HL-60 (cell line): Measurements from ENCODE around the gene DOP1A.
"Not testable (repeated sequence)": the region's sequence is repeated elsewhere in the genome, so short reads cannot be mapped to it uniquely, and the experiment has no call there.

Experiments used
- DNase-seq, 2 experiments: peaks; one replicate each; pipeline ENCODE4 v3.0.0-alpha.2; 2010 to 2020; ENCODE audit warnings: low read depth in 1 of 2, low spot score in 1 of 2
- H3K27ac ChIP-seq: fragments of 250-450 bp; sonication (Bioruptor Pico); replicated peaks from 2 replicates; pipeline ENCODE4 v1.5.1; 2020; ENCODE audit warnings: mild to moderate bottlenecking, moderate library complexity
- H3K27me3 ChIP-seq: fragments of 250-450 bp; sonication (Bioruptor Pico); 2 replicates; pipeline ENCODE4 v1.5.1; 2021; ENCODE audit warnings: mild to moderate bottlenecking, moderate library complexity; ENCODE audit not compliant: insufficient read depth, poor library complexity, severe bottlenecking
- H3K4me3 ChIP-seq: replicated peaks from 2 replicates; pipeline ENCODE4 v1.5.1; 2011; ENCODE audit warnings: mild to moderate bottlenecking, control low read depth, low read length; ENCODE audit not compliant: insufficient read depth
- GABPA ChIP-seq: IDR thresholded peaks from 2 replicates; pipeline ENCODE4 v1.6.1; 2012; ENCODE audit warnings: low read depth
- POLR2AphosphoS5 ChIP-seq: IDR thresholded peaks from 2 replicates; pipeline ENCODE4 v1.6.1; 2012; ENCODE audit warnings: low read depth
- SPI1 ChIP-seq: IDR thresholded peaks from 2 replicates; pipeline ENCODE4 v1.6.1; 2012; ENCODE audit warnings: low read depth, mild to moderate bottlenecking, borderline replicate concordance
- TF ChIP-seq, protein P1 (sequence below): IDR thresholded peaks from one replicate; pipeline ENCODE4 v1.5.1; 2011; ENCODE audit warnings: low read length, control low read depth, inconsistent platforms; ENCODE audit not compliant: insufficient read depth
- TF ChIP-seq, protein P2 (sequence below): IDR thresholded peaks from 2 replicates; pipeline ENCODE4 v1.6.1; 2012; ENCODE audit warnings: low read depth; ENCODE audit not compliant: insufficient replicate concordance

Gene DOP1A

DNA sequence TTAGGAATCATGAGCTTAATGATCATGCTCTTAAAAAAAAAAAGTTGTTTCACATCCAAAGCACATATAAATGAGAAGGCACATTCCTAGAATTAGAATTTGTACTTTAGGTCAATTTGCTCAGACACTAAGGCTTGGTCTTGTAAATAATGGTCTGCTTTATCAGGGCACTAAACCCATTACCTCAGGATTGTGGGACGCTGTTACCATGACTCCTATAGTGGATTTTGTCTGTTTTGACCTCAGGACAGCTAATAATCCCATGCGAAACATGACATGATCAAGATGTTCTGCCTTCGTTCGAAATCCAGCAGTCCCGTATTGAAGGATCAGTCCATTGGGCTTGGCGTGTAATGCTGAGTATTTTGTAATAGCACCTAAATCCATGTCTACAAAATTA lies 123.2 kb downstream of the DOP1A start:
- no peak overlapping the region for H3K27ac ChIP-seq
- no peak for DNase-seq
- TF ChIP-seq, protein P1, sequence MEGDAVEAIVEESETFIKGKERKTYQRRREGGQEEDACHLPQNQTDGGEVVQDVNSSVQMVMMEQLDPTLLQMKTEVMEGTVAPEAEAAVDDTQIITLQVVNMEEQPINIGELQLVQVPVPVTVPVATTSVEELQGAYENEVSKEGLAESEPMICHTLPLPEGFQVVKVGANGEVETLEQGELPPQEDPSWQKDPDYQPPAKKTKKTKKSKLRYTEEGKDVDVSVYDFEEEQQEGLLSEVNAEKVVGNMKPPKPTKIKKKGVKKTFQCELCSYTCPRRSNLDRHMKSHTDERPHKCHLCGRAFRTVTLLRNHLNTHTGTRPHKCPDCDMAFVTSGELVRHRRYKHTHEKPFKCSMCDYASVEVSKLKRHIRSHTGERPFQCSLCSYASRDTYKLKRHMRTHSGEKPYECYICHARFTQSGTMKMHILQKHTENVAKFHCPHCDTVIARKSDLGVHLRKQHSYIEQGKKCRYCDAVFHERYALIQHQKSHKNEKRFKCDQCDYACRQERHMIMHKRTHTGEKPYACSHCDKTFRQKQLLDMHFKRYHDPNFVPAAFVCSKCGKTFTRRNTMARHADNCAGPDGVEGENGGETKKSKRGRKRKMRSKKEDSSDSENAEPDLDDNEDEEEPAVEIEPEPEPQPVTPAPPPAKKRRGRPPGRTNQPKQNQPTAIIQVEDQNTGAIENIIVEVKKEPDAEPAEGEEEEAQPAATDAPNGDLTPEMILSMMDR: no peak
- TF ChIP-seq, protein P2, sequence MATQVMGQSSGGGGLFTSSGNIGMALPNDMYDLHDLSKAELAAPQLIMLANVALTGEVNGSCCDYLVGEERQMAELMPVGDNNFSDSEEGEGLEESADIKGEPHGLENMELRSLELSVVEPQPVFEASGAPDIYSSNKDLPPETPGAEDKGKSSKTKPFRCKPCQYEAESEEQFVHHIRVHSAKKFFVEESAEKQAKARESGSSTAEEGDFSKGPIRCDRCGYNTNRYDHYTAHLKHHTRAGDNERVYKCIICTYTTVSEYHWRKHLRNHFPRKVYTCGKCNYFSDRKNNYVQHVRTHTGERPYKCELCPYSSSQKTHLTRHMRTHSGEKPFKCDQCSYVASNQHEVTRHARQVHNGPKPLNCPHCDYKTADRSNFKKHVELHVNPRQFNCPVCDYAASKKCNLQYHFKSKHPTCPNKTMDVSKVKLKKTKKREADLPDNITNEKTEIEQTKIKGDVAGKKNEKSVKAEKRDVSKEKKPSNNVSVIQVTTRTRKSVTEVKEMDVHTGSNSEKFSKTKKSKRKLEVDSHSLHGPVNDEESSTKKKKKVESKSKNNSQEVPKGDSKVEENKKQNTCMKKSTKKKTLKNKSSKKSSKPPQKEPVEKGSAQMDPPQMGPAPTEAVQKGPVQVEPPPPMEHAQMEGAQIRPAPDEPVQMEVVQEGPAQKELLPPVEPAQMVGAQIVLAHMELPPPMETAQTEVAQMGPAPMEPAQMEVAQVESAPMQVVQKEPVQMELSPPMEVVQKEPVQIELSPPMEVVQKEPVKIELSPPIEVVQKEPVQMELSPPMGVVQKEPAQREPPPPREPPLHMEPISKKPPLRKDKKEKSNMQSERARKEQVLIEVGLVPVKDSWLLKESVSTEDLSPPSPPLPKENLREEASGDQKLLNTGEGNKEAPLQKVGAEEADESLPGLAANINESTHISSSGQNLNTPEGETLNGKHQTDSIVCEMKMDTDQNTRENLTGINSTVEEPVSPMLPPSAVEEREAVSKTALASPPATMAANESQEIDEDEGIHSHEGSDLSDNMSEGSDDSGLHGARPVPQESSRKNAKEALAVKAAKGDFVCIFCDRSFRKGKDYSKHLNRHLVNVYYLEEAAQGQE: no peak
- no peaks in the 10 kb centered on the region for H3K27me3 ChIP-seq
- no peak overlapping the region for H3K4me3 ChIP-seq

DNA sequence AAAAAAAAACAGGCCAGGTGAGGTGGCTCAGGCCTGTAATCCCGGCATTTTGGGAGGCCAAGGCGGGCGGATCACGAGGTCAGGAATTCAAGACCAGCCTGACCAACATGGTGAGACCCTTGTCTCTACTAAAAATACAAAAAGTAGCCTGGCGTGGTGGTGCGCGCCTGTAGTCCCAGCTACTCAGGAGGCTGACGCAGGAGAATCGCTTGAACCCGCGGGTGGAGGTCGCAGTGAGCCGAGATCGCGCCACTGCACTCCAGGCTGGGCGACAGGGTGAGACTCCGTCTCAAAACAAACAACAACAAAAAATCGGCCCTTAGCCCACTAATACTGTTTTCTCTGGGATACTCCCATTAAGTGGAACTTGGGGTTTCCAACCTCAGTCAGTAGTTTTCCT lies 124.5 kb downstream of the DOP1A start:
- H3K27ac ChIP-seq, H3K27me3 ChIP-seq, DNase-seq: not testable (repeated sequence)
- peak overlapping the region; percentile 79 for H3K4me3 ChIP-seq

DNA sequence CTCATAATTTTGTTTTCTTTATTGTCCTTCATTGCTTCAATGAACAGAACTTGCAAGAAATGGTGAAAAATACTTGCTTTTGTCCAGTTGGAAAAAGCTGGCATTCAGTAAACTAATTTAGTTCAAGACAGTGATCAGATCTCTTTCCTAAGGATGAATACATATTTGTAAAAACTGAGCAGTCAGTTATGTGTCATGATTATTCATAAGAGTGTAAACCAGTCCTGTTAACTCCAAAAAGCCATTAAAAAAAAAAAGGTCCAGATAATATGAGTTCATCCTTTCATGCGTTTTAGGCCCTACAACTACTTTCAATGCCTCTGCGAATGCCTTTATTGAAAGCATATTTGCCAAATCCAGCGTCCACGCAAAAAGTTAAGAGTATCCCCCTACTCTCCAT lies 125.0 kb downstream of the DOP1A start:
- no peak for DNase-seq
- TF ChIP-seq, protein P2: no peak
- TF ChIP-seq, protein P1: no peak
- TF ChIP-seq GABPA (no peak), POLR2AphosphoS5 (no peak), SPI1 (no peak)
- Histone ChIP-seq H3K27ac (no peak overlapping the region; the same call in 1 of the 2 replicates), H3K4me3 (peak overlapping the region; percentile 79), H3K27me3 (no peaks in the 10 kb centered on the region)

DNA sequence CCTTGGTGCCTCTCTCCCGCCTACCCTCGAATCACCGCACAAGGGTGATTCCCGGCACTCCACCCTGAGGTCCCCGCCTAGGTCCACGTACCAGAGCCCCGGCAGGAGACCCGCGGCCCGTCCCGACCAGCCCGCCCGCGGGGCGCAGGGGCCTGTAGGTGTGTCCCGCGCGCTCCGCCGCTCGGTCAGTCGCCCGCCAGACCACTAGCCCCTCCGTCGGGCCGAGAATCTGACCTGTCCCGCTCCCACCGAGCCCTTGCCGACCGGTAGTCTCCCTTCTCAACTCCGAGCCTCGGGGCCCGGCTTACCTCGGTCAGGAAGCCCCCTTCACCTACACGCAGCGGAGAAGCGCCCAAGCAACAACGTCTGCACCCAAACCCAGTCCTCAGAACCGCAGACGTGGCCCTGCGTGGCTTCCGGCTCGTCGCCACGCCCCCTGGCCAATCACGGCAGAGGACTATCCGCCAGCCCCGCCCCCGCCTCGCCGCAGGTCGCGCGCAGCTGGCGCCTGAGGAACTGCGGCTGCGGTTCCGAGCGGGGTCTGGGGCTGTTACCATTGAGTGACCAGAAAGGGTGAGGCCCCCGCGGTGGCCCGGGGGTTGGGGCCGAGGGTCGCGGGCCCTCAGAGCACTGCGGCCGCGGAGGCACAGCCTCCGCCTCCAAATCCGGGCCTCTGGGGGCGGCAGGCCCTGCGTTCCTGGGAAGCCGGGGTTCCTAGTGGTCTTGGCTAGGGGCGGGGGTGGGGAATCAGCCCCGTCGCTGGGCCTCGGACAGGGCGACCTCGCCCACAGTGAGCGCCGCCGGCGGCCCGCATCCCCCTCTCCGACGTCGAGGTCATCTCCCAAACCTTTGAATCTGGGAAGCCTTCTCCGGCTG lies 125.6 kb downstream of the DOP1A start, which contains the start of the genes PGM3 and RWDD2A:
Gene PGM3 (minus strand): TSS at position 395 of the 876 bp plus-strand sequence. CDS start 2,253 bp downstream, outside the sequence.
Gene RWDD2A (plus strand): TSS at position 487 of the 876 bp plus-strand sequence. CDS start 1,095 bp downstream, outside the sequence.
- peak within 1 kb of the TSS; percentile 59 for H3K27ac ChIP-seq
- H3K27me3 ChIP-seq: no peaks in the 10 kb centered on the region
- DNase-seq: peak; percentile 60 to 85
- TF ChIP-seq SPI1 (peak; percentile 58; the same call in 1 of the 2 replicates), POLR2AphosphoS5 (peak; percentile 69), GABPA (no peak)
- TF ChIP-seq, protein P1: no peak
- TF ChIP-seq, protein P2: no peak
- peak within 1 kb of the TSS; percentile 79 for H3K4me3 ChIP-seq
